CD14-positive monocyte (primary cell): Measurements from ENCODE around the gene FDXACB1. TPM values are rescaled to one million over a fixed set of nuclear protein-coding genes. Genes with fewer than 3 reads are reported as not detected.
A peak's percentile ranks its signal among the peaks of the same experiment; 100 is the strongest.

Source experiments
- DNase-seq, 3 donors: peaks; one replicate each; pipeline ENCODE4 v3.0.0-alpha.2; 2011 to 2022
- H2AFZ ChIP-seq: 2 replicates; pipeline ENCODE4 v1.6.0; 2012; ENCODE audit warnings: mild to moderate bottlenecking, low read depth, low read length, inconsistent platforms; ENCODE audit not compliant: insufficient read depth, poor library complexity, severe bottlenecking
- H3K27ac ChIP-seq, 2 donors: 1 replicate in 1 of 2; 2 replicates in 1 of 2; pipeline ENCODE4 v1.5.1; 2012 to 2013; ENCODE audit warnings: low read length in 2 of 2, control low read depth in 1 of 2, inconsistent platforms in 1 of 2, low read depth in 1 of 2, mild to moderate bottlenecking in 1 of 2
- H3K27me3 ChIP-seq, 2 donors: one replicate each; pipeline versions ENCODE4 v1.6.0 to v1.6.1; 2011 to 2013; ENCODE audit warnings: low read length in 2 of 2; ENCODE audit not compliant: control insufficient read depth in 2 of 2, insufficient read depth in 2 of 2
- H3K36me3 ChIP-seq, 2 donors: replicated peaks in 1 of 2; 1 replicate in 1 of 2; 2 replicates in 1 of 2; pipeline versions ENCODE4 v1.5.1 to v1.6.1; 2012 to 2013; ENCODE audit warnings: low read length in 2 of 2, control low read depth in 1 of 2, inconsistent platforms in 1 of 2, mild to moderate bottlenecking in 1 of 2; ENCODE audit not compliant: insufficient read depth in 2 of 2, control insufficient read depth in 1 of 2
- H3K4me1 ChIP-seq, 2 donors: 1 replicate in 1 of 2; 2 replicates in 1 of 2; pipeline versions ENCODE4 v1.5.1 to v1.6.1; 2012 to 2013; ENCODE audit warnings: low read length in 2 of 2, control low read depth in 1 of 2, inconsistent platforms in 1 of 2, mild to moderate bottlenecking in 1 of 2, moderate library complexity in 1 of 2; ENCODE audit not compliant: insufficient read depth in 2 of 2, control insufficient read depth in 1 of 2
- H3K4me2 ChIP-seq: replicated peaks from 2 replicates; pipeline ENCODE3; 2012; ENCODE audit warnings: low read length, moderate library complexity, mild to moderate bottlenecking; ENCODE audit not compliant: poor library complexity, severe bottlenecking; ENCODE audit errors: extremely low read depth
- H3K4me3 ChIP-seq, 3 experiments: fragments of 200-600 bp in 1 of 3; sonication (generic) in 1 of 3; replicated peaks in 1 of 3; 1 replicate in 2 of 3; 2 replicates in 1 of 3; pipeline ENCODE4 v1.5.1; 2011 to 2013; ENCODE audit warnings: low read length in 3 of 3, mild to moderate bottlenecking in 3 of 3, control low read depth in 2 of 3, low read depth in 2 of 3, inconsistent platforms in 1 of 3, moderate library complexity in 1 of 3
- H3K79me2 ChIP-seq: 2 replicates; pipeline ENCODE4 v1.6.0; 2012; ENCODE audit warnings: mild to moderate bottlenecking, control low read depth, inconsistent platforms, low read length, moderate library complexity; ENCODE audit not compliant: insufficient read depth
- H3K9ac ChIP-seq: 2 replicates; pipeline ENCODE4 v1.6.0; 2017; ENCODE audit warnings: low read length, mild to moderate bottlenecking; ENCODE audit not compliant: insufficient read depth, poor library complexity, severe bottlenecking
- H3K9me3 ChIP-seq, 2 donors: replicated peaks in 1 of 2; 1 replicate in 1 of 2; 2 replicates in 1 of 2; pipeline versions ENCODE4 v1.5.1 to v1.6.1; 2012 to 2013; ENCODE audit warnings: low read length in 2 of 2, control low read depth in 1 of 2; ENCODE audit not compliant: control insufficient read depth in 1 of 2, insufficient read depth in 1 of 2
- H4K20me1 ChIP-seq: 2 replicates; pipeline ENCODE4 v1.6.0; 2012; ENCODE audit warnings: mild to moderate bottlenecking, low read length, control low read depth, moderate library complexity; ENCODE audit not compliant: insufficient read depth
- H3K27ac Mint-ChIP-seq, 7 donors: one replicate each; pipeline ENCODE4 v1.8.0; 2020; ENCODE audit warnings: mild to moderate bottlenecking in 7 of 7, mixed read lengths in 7 of 7, moderate library complexity in 6 of 7, inconsistent platforms in 2 of 7
- H3K27me3 Mint-ChIP-seq, 3 donors: one replicate each; pipeline ENCODE4 v1.8.0; 2021 to 2022; ENCODE audit warnings: low read depth in 3 of 3, mild to moderate bottlenecking in 3 of 3, mixed read lengths in 3 of 3, moderate library complexity in 3 of 3, inconsistent platforms in 1 of 3
- H3K36me3 Mint-ChIP-seq, 2 donors: one replicate each; pipeline ENCODE4 v1.8.0; 2020; ENCODE audit warnings: mixed read lengths in 2 of 2, inconsistent platforms in 1 of 2, mild to moderate bottlenecking in 1 of 2
- H3K4me1 Mint-ChIP-seq: one replicate; pipeline ENCODE4 v1.8.0; 2020; ENCODE audit warnings: mild to moderate bottlenecking, mixed read lengths
- H3K4me3 Mint-ChIP-seq, 2 donors: one replicate each; pipeline ENCODE4 v1.8.0; 2020; ENCODE audit warnings: mild to moderate bottlenecking in 2 of 2, mixed read lengths in 2 of 2, moderate library complexity in 1 of 2
- H3K9me3 Mint-ChIP-seq, 7 donors: one replicate each; pipeline ENCODE4 v1.8.0; 2020 to 2022; ENCODE audit warnings: mixed read lengths in 7 of 7, mild to moderate bottlenecking in 6 of 7, moderate library complexity in 6 of 7, inconsistent platforms in 2 of 7
- CTCF ChIP-seq: fragments of 200-600 bp; IDR thresholded peaks from one replicate; pipeline ENCODE4 v1.8.0; 2022; ENCODE audit warnings: antibody characterized with exemption, mild to moderate bottlenecking
- WGBS: methylation state at CpG from one replicate; pipeline ENCODE4 v1.1.5; 2013; ENCODE audit warnings: missing lambda C conversion rate; ENCODE audit not compliant: insufficient coverage; 5-methylcytosine and 5-hydroxymethylcytosine counted together
- intact Hi-C, 2 donors: fragments of 100-400 bp; cut with micrococcal nuclease; formaldehyde crosslinking; loops; one replicate each; pipeline versions ENCODE4 v1.15.0 to v1.15.1; 2023
- polyA plus RNA-seq, 3 donors: library from polyadenylated mRNA; depleted of rRNA in 1 of 3; unstranded in 2 of 3; stranded (reverse) in 1 of 3; fragments of 300-500 nt in 2 of 3; fragments of >200 nt in 1 of 3; fragmentation: Illumina TruSeq in 2 of 3; gene quantifications; 1 replicate in 2 of 3; 2 replicates in 1 of 3; pipeline ENCODE4 v1.2.3, GENCODE V29; 2012 to 2021

FDXACB1 gene
- polyA plus RNA-seq, 3 donors: 1.9 to 2.3 (median 2.0) TPM

GRCh38 chr11:111870886-111871692 is 7.9 kb downstream of the FDXACB1 start, which contains the start of gene ALG9:
Gene ALG9, minus strand, starts transcription at chr11:111871581. Its CDS starts 99 bp downstream, at chr11:111871482.
- Histone ChIP-seq H3K79me2 (peaks cover 11% of the 10 kb centered on the region), H3K4me2 (peak within 1 kb of the TSS; percentile 76), H3K4me1 (peaks cover 14 to 17% of the 10 kb centered on the region in 2 donors), H2AFZ (peak within 1 kb of the TSS; percentile 98), H3K9ac (peak within 1 kb of the TSS; percentile 84), H3K4me3 (peak within 1 kb of the TSS; percentile 66 to 96 (median 89)), H4K20me1 (no peaks in the 10 kb centered on the region), H3K36me3 (peaks cover 15 to 40% of the 10 kb centered on the region in 2 donors), H3K9me3 (no peaks in the 10 kb centered on the region), H3K27ac (peak within 1 kb of the TSS; percentile 43 to 84), H3K27me3 (no peaks in the 10 kb centered on the region)
- H3K36me3 Mint-ChIP-seq: peaks cover 36 to 37% of the 10 kb centered on the region in 2 donors
- peak; percentile 61 to 70 (median 70) for DNase-seq
- WGBS: under 1% methylated on average over 48 of the region's 51 CpGs
- TF ChIP-seq CTCF: peak; percentile 49
- H3K4me3 Mint-ChIP-seq: peak within 1 kb of the TSS; percentile 87 to 91
- H3K9me3 Mint-ChIP-seq: no peaks in the 10 kb centered on the region
- no peaks in the 10 kb centered on the region for H3K27me3 Mint-ChIP-seq
- peaks cover 13% of the 10 kb centered on the region for H3K4me1 Mint-ChIP-seq
- intact Hi-C loops: loop anchor here (10.0 kb wide), 1 partner anchor 204 kb away; the partner anchor contains the start of genes NKAPD1 (in 2 of the 2) and PIH1D2 (in 2 of the 2)
- peak within 1 kb of the TSS; percentile 58 to 90 (median 87) for H3K27ac Mint-ChIP-seq

DNA sequence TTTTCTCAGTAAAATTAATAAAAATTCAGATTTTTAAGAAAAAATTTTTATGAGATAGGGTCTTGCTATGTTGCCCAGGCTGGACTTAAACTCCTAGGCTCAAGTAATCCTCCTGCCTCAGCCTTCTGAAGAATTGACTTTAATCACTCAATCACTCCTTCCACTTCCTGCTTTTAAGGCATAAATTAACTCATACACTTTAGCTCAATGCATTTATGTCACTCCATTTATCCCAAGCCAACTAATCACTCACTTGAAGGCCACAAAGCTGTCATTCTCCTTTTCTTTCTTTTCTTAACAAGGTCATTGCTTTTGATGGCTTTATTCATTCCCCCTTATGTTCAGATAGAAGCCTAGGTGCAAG is 8.5 kb downstream of the FDXACB1 start:
- Mint-ChIP-seq H3K4me1 (peaks cover 13% of the 10 kb centered on the region), H3K27ac (peak overlapping the region in 6 of 7 donors; percentile 58 to 90 (median 86)), H3K9me3 (no peaks in the 10 kb centered on the region), H3K27me3 (no peaks in the 10 kb centered on the region), H3K36me3 (peaks cover 35 to 37% of the 10 kb centered on the region in 2 donors), H3K4me3 (peak overlapping the region; percentile 87 to 91)
- H3K4me2 ChIP-seq: peak overlapping the region; percentile 76
- no peaks in the 10 kb centered on the region for H3K27me3 ChIP-seq
- H4K20me1 ChIP-seq: no peaks in the 10 kb centered on the region
- DNase-seq: no peak
- H3K4me1 ChIP-seq: peaks cover 14 to 17% of the 10 kb centered on the region in 2 donors
- no peak for TF ChIP-seq CTCF
- H3K9ac ChIP-seq: peak overlapping the region; percentile 84
- H2AFZ ChIP-seq: peak overlapping the region; percentile 98
- peaks cover 12 to 41% of the 10 kb centered on the region in 2 donors for H3K36me3 ChIP-seq
- intact Hi-C loops: loop anchor here (10.0 kb wide), 1 partner anchor 204 kb away; the partner anchor contains the start of genes NKAPD1 (in 2 of the 2) and PIH1D2 (in 2 of the 2)
- peak overlapping the region in 1 of 2 donors; percentile 84 for H3K27ac ChIP-seq
- H3K79me2 ChIP-seq: peaks cover 11% of the 10 kb centered on the region
- H3K4me3 ChIP-seq: peak overlapping the region; percentile 66 to 96 (median 89)
- H3K9me3 ChIP-seq: no peaks in the 10 kb centered on the region
